Right forelimb (tissue), 1 donor: Measurements from ENCODE around the gene VTI1A.

Experiments used
- DNase-seq: peaks from one replicate; pipeline ENCODE4 v3.0.0-alpha.2; 2018

Gene VTI1A

GRCh38 chr10:112649006-112649821 is 202.2 kb downstream of the VTI1A start:
- DNase-seq, result no peak

- DNase-seq, result no peak
Measured at GRCh38 chr10:112649822-112650152, 202.8 kb downstream of the VTI1A start.

- no peak for DNase-seq
Measured at GRCh38 chr10:112650588-112651030, 203.6 kb downstream of the VTI1A start.

- no peak for DNase-seq
Measured at GRCh38 chr10:112653215-112653614, 206.2 kb downstream of the VTI1A start.

GRCh38 chr10:112653851-112654250 is 206.8 kb downstream of the VTI1A start:
- no peak for DNase-seq

GRCh38 chr10:112654794-112655193 is 207.8 kb downstream of the VTI1A start:
- DNase-seq, result no peak

- no peak for DNase-seq
Measured at GRCh38 chr10:112655722-112656121, 208.7 kb downstream of the VTI1A start.

- no peak for DNase-seq
Measured at GRCh38 chr10:112658465-112658864, 211.4 kb downstream of the VTI1A start.

GRCh38 chr10:112658900-112659638 is 212.1 kb downstream of the VTI1A start:
- no peak for DNase-seq

- no peak for DNase-seq
Measured at GRCh38 chr10:112663234-112664125, 216.5 kb downstream of the VTI1A start.

- no peak for DNase-seq
Measured at GRCh38 chr10:112666094-112666493, 219.1 kb downstream of the VTI1A start.

- no peak for DNase-seq
Measured at GRCh38 chr10:112669989-112670388, 223.0 kb downstream of the VTI1A start.

- DNase-seq, result no peak
Measured at GRCh38 chr10:112671743-112672142, 224.7 kb downstream of the VTI1A start.

GRCh38 chr10:112672706-112673105 is 225.7 kb downstream of the VTI1A start:
- no peak for DNase-seq

- no peak for DNase-seq
Measured at GRCh38 chr10:112675560-112676083, 228.6 kb downstream of the VTI1A start.

GRCh38 chr10:112677689-112678088 is 230.7 kb downstream of the VTI1A start:
- DNase-seq, result no peak

- DNase-seq, result no peak
Measured at GRCh38 chr10:112678581-112678980, 231.6 kb downstream of the VTI1A start.

- DNase-seq, result no peak
Measured at GRCh38 chr10:112678987-112679386, 232.0 kb downstream of the VTI1A start.

- DNase-seq, result no peak
Measured at GRCh38 chr10:112679392-112679791, 232.4 kb downstream of the VTI1A start.

- DNase-seq, result no peak
Measured at GRCh38 chr10:112680586-112680985, 233.6 kb downstream of the VTI1A start.

- DNase-seq, result no peak
Measured at GRCh38 chr10:112687647-112688046, 240.6 kb downstream of the VTI1A start.

- DNase-seq, result no peak
Measured at GRCh38 chr10:112689327-112690072, 242.5 kb downstream of the VTI1A start.
